Fibroblast of skin of left quadriceps (primary cell): ENCODE measurements around the gene RNF208.

Experiments
- DNase-seq, 2 experiments: peaks; one replicate each; pipeline ENCODE4 v3.0.0-alpha.2; 2013; ENCODE audit warnings: low read depth in 2 of 2

Gene RNF208

DNA sequence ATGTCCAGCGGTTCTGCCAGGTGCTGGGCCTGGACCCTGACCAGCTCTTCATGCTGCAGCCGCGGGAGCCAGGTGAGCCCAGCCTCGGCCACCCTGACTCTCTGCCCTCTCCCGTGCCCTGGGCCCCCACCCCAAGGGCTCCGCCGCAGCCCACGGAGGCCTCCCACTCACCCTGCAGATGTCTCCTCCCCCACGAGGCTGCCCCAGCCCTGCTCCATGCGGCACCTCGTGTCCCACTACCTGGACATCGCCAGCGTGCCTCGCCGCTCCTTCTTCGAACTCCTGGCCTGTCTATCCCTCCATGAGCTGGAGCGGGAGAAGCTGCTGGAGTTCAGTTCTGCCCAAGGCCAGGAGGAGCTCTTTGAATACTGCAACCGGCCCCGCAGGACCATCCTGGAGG, 7.4 kb downstream of the RNF208 start:
- DNase-seq = no peak

- no peak for DNase-seq
These were observed 8.6 kb downstream of the RNF208 start for GRCh38 chr9:137213160-137214060.

- no peak for DNase-seq
These were observed 9.5 kb downstream of the RNF208 start for GRCh38 chr9:137212520-137212919.

- DNase-seq = no peak
These were observed 10.5 kb downstream of the RNF208 start for GRCh38 chr9:137211532-137211931.

DNA sequence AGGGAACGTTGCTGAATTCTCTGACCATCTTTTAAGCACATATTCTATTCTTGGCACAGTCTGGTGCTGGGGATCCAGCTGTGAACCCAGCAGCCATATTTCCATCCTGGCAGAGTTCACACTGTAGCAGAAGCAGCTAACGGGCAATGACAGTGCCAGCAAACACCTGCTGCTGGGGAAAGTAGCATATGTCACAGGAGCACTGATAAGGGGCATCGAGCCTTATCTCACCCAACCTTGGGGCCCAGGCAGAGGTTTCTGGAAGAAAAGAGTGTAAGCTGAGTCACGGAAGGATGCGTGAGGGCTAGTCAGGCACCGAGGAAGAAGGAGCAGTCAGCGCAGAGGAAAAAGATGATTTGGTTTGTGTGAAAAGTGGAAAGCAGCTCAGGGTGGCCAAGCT, 15.4 kb downstream of the RNF208 start:
- DNase-seq = no peak

DNA sequence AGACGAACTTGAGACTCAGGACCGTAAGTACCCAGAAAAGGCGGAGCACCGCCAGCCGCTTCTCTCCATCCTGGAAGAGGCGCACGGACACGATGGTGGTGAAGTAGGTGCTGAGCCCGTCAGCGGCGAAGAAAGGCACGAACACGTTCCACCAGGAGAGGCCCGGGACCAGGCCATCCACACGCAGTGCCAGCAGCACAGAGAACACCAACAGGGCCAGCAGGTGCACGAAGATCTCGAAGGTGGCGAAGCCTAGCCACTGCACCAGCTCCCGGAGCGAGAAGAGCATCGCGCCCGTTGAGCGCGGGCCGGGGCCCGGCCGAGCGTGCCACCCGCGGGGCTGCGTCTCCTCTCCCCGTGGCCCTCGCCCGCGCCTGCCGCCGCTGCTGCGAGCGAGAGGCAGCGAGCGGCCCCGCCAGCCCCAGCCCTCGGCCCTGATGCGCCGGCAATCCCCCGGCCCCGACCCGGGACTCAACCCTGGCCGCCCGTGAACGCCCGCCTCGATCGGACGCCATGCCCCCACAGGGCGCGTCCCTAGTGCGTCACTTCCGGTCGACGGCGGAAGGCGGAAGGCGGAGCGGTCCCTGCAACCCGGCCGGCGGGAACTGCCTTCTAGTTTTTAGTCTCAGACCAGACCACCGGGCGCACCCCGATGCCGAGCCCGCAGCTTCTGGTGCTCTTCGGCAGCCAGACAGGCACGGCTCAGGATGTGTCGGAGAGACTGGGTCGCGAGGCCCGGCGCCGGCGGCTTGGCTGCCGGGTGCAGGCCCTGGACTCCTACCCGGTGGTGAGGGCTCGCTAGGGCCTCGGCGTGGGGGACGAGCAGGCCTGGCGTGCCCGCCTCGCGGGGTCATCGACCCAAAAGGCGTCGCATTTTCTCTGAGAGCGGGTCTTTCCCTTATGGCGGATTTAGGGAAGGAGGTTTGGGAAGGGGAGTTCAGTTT, 16.6 kb downstream of the RNF208 start, which contains the start of the genes NDOR1 and TMEM203:
TSS of gene NDOR1 (plus strand) at position 575 of the 944 bp plus-strand sequence. CDS start at position 653, 78 bp downstream.
TSS of gene TMEM203 (minus strand) at position 523 of the 944 bp plus-strand sequence. CDS start at position 289, 234 bp downstream.
- DNase-seq = peak; percentile 57 to 58

- DNase-seq = no peak
These were observed 17.3 kb downstream of the RNF208 start for GRCh38 chr9:137204731-137205125.

- no peak for DNase-seq
These were observed 19.1 kb downstream of the RNF208 start for GRCh38 chr9:137202966-137203365.

GRCh38 chr9:137201205-137201868, 20.7 kb downstream of the RNF208 start:
- DNase-seq = no peak

GRCh38 chr9:137200311-137201204, 21.5 kb downstream of the RNF208 start, which contains the start of gene TPRN:
Gene TPRN, minus strand, starts transcription at chr9:137200741. Its CDS starts 30 bp downstream, at chr9:137200711.
- peak; percentile 99 for DNase-seq

DNA sequence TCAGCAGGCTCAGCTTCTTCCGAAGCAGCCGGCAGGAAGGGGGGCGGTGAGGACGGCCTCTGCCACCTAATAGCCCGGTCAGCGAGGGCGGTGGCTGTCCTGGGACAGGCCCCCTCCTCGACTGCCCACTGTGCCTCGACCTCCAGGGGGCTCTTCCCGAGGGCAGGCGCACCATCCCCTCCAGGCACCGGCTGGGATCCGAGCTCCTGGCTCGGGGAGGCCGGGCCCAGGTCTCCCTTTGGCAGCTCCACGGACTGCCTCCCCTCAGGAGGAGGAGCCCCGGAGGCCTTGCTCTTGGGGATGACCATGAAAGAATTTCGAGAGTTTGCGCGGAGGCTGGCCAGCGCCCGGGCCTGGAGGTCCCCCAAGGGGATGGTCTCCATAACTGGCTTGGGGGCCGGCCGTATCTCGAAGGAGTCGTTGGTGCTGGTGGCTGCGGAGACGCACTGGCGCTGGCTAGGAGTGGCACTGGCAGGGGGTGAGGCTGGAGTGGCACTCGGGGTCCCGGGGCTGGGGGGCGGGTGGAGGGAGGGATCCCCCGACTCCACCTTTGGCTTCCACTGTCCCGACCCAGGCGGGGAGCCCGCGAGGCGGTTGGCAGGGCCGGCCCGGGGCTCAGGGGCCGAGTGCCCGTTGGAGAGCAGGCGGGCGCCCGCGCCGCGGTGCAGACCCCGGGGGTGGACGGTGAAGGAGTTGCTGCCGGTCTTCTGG, 22.5 kb downstream of the RNF208 start:
- DNase-seq = no peak

DNA sequence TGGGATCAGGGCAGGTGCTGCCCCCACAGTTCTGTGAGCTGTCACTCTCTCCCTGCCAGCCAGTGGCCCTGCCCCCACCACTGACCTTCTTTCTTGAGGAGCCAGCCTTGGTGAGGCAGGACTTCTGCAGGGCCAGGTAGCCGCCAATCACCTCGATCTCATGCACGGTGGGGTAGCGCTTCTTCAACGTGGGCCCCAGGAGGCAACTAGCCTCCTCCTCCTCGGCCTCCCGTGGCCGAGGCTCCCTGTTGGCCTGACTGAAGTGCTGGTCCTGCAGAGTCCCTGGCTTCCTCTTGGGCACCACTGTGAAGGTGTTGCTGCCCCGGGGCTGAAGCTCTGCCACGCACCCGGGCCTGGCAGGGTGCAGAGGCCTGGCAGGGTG, 23.1 kb downstream of the RNF208 start:
- DNase-seq = no peak

DNA sequence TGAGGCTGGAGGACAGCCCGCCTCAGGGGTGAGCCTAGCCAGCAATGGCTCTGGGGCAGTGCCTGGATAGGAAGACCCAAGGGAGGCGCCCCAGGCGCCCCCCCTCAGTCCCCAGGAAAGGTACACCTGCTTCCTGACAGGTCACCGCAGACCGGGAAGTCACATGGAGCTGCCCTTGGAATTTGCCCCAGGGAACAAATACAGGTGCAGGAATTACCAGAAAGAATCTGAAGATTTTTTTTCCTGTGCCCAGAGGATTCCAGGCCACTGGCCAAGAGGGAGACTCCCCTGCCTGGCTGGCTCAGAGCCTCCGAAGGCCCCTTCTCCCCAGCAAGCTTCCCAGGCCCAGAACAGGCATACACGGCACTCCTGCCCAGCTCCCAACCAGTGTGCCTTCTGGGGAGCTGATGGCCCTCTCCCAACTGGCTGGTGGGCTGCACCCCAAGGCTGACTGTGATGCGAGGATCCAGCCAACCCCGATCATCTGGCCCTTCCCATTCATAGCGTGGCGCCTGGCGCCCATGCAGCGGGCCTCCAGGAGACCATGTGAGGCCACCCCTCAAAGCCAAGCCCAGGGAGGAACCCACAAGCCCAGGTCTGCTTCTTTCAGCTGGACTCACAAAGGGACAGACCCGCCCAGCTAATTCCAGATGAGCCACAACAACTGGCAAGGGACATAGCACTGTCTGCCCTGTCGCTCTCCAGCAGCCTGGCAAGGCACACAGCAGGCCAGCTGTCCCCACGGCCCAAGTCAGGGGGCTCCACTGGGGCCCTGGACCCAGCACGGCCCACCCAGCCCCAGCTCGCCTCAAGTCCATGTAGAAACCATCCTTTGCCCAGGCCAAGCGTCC, 23.8 kb downstream of the RNF208 start:
- no peak for DNase-seq

DNA sequence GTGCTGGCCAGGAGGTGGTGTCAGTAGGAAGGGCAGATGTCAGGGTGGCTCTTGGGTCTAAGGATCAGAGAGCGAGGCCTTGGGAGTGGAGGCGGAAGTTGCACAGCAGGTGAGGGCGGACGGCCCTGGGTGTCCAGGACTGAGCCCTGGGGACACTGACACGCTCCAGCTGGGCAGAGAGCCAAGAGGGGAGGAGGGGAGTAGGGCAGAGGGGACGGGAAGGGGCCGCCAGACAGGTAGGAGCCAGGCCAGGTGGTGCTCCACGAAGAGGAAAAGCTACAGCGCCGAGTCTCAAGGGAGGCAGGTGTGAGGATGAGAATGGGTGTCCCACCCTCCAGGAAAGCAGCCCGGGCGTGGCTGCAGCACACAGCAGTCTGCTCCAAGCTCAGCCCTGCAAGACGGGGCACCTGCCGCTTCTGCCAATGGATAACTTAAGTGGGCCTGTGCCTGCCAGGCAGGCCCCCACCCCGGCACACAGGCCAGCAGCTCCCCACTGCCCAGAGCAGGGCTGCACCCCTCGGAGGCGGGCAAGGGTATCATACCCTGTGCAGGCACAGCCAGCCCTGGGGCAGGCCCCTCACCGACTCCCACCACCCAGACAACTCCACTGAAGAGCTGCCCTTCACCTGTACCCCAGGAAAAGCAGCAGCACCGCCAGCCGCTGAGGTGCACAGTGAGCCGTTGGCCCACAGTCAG, 26.4 kb downstream of the RNF208 start:
- DNase-seq = no peak

DNA sequence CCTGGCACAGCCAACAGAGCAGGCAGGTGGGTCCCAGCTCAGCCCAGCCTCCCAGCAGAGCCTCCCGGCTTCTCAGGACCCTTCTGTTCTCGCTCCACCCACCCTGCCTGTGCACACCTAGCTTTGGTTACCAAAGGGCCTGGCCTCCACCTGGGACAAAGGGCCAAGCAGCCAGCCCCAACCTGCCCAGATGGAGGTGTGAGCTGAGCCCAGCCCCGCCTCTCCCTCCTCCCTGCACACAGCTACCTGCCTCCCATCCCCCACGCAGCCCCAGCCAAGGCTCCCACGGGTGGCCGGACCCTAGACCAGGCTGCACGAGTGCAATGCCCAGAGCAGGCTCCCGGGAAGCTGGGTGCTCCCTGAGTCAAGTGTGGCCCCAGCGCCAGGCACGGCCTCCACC, 27.1 kb downstream of the RNF208 start:
- no peak for DNase-seq

- no peak for DNase-seq
These were observed 27.7 kb downstream of the RNF208 start for GRCh38 chr9:137194388-137194787.

- DNase-seq = no peak
These were observed 28.3 kb downstream of the RNF208 start for GRCh38 chr9:137193771-137194170.

DNA sequence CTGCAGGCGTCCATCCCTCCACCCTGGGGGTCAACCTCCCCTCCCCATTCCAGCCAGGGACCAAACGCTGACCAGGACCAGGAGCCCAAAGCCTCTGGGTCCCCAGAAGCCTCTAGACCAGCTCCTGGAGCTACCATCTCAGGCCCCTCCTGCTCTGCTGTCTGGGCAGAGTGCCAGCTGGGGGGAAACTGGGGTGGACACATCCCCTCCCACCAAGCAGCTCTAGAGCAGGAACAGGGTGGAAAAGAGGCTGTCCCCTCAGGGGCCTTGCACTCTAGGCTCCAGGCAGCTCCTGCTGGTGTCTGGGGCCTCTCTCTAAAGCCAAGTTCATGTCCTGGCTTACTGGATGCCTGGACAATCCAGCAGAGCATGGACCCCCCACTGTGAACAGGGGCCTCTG, 29.2 kb downstream of the RNF208 start:
- no peak for DNase-seq

DNA sequence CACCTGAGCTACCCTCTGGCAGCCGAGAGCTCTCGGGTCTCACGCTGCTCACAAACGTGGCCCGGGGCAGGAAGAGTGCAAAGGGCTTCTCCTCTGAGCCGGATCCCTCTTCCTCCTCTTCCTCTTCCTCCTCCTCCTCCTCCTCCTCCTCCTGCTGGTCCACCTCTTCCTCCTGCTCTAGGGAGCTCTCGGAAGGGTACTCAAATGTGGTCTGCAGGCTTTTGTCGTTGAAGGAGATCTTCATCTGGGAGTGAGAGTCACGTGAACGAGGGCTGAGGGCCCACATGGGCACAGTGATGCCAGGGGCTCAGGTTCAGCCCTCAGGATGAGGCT, 29.6 kb downstream of the RNF208 start:
- no peak for DNase-seq
